ENCODE data around the gene GRIFIN.

The GRIFIN gene

GRCh38 chr7:2494191-2495130 is 18.3 kb upstream of the GRIFIN start:
- H3K4me3 ChIP-seq (ENCODE audit: low read depth in 1 of 2, low read length in 1 of 2) = no peak overlapping the region
- TF ChIP-seq, protein P1, sequence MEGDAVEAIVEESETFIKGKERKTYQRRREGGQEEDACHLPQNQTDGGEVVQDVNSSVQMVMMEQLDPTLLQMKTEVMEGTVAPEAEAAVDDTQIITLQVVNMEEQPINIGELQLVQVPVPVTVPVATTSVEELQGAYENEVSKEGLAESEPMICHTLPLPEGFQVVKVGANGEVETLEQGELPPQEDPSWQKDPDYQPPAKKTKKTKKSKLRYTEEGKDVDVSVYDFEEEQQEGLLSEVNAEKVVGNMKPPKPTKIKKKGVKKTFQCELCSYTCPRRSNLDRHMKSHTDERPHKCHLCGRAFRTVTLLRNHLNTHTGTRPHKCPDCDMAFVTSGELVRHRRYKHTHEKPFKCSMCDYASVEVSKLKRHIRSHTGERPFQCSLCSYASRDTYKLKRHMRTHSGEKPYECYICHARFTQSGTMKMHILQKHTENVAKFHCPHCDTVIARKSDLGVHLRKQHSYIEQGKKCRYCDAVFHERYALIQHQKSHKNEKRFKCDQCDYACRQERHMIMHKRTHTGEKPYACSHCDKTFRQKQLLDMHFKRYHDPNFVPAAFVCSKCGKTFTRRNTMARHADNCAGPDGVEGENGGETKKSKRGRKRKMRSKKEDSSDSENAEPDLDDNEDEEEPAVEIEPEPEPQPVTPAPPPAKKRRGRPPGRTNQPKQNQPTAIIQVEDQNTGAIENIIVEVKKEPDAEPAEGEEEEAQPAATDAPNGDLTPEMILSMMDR (IDR thresholded peaks at IDR 0.05) = no peak

DNA sequence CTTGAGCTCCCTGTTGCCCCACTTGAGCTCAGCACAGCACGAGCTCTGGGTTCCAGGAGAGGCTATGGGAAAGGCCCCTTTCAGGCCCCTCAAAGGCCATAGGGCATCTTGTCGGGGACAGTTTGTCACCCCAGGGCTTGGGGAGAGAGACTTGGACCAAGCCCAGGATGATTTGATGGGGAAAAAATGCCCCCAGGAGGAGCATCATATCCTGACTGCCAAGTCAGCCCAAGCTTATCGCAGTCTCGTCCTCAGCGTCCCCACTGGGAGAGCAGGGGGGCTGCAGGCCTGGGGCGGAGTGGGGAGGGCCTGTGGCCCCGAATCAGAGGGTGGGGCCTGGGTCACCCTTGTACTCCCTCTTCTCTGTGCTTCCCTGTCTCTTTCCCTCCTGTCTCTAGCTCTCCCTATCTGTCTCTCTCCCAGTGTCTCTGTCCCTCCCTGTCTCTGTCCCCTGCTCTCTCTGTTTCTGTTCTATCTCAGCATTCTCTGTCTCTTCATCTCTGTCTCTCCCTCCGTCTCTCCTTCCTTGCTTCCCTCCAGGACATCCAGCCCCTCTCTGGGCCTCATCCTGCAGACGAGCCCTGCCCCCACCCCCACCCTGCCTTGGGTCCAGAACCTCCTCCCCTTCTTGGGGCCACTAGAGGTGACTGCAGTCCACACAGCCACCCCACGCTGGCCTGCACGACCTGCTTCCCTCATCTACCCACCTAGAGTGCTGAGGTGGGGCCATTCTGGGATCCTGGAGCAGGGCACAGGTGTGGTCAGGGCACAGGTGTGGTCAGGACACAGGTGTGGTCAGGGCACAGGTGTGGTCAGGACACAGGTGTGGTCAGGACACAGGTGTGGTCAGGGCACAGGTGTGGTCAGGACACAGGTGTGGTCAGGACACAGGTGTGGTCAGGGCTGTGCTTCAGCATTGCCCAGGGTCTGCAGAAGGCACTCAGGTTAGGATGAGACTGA is 17.3 kb upstream of the GRIFIN start:
- Histone ChIP-seq H3K36me3 (no peaks in the 10 kb centered on the region), H3K4me3 (ENCODE audit: low read depth in 1 of 2, low read length in 1 of 2) (no peak overlapping the region), H3K27ac (no peak overlapping the region), H3K9me3 (no peaks in the 10 kb centered on the region), H3K4me1 (ENCODE audit: control insufficient read depth in 1 of 2, insufficient read depth in 1 of 2, low read depth in 1 of 2, low read length in 1 of 2) (no peaks in the 10 kb centered on the region), H3K27me3 (peaks cover 59% of the 10 kb centered on the region)
- TF ChIP-seq, protein P1 (IDR thresholded peaks at IDR 0.05) = no peak

More at GRCh38 chr7:2494191-2495130, 18.3 kb upstream of the GRIFIN start:
- no peaks in the 10 kb centered on the region for H3K9me3 ChIP-seq
- no peaks in the 10 kb centered on the region for H3K4me1 ChIP-seq (ENCODE audit: control insufficient read depth in 1 of 2, insufficient read depth in 1 of 2, low read depth in 1 of 2, low read length in 1 of 2)
- H3K36me3 ChIP-seq = no peaks in the 10 kb centered on the region
- H3K27ac ChIP-seq = no peak overlapping the region
- H3K27me3 ChIP-seq = peaks cover 63% of the 10 kb centered on the region

DNA sequence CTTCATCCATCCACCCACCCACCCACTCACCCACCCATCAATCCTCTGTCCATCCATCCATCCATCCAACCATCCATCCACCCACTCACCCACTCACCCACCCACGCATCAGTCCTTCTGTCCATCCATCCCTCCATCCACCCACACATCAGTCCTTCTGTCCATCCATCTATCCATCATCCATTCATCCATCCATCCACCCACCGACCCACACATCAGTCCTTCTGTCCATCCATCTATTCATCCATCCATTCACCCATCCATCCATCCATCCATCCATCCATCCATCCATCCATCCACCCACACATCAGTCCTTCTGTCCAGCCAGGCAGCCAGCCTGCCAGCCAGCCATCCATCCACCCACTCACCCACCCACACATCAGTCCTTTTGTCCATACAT is 15.8 kb upstream of the GRIFIN start:
- no peak overlapping the region for H3K4me3 ChIP-seq (ENCODE audit: low read depth in 1 of 2, low read length in 1 of 2)
- TF ChIP-seq, protein P1 (IDR thresholded peaks at IDR 0.05) = no peak
- no peaks in the 10 kb centered on the region for H3K36me3 ChIP-seq

DNA sequence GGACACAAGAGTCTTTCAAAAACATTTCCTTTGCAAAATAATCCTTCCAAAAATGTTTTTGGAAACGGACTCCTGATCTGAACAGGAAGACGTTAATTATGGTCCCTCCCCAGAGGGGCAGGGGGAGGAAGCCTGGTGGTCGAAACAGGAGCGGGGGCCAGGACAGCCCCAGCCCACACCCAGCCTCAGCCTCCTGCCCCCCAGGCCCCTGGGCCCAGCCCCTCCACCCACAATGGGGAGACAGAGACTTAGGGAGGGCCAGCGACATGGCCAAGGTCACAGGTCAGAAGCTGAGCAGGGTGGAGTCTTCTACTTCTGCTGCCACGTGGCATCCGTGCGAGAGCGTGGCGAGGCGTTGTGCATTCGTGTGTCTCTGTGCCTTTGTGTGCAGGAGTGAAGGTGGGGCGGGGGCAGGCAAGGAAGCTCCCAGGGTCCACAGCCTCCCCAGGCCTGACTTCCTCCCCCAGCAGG is 14.0 kb upstream of the GRIFIN start:
- TF ChIP-seq, protein P1 (IDR thresholded peaks at IDR 0.05) = no peak
- Histone ChIP-seq H3K9me3 (no peaks in the 10 kb centered on the region), H3K27me3 (peaks cover 28% of the 10 kb centered on the region), H3K27ac (no peak overlapping the region), H3K4me3 (ENCODE audit: low read depth in 1 of 2, low read length in 1 of 2) (no peak overlapping the region), H3K4me1 (ENCODE audit: control insufficient read depth in 1 of 2, insufficient read depth in 1 of 2, low read depth in 1 of 2, low read length in 1 of 2) (no peaks in the 10 kb centered on the region), H3K36me3 (no peaks in the 10 kb centered on the region)

More for the DNA sequence above, 15.8 kb upstream of the GRIFIN start:
- Histone ChIP-seq H3K27me3 (peaks cover 44% of the 10 kb centered on the region), H3K9me3 (no peaks in the 10 kb centered on the region), H3K4me1 (ENCODE audit: control insufficient read depth in 1 of 2, insufficient read depth in 1 of 2, low read depth in 1 of 2, low read length in 1 of 2) (no peaks in the 10 kb centered on the region), H3K27ac (no peak overlapping the region)

GRCh38 chr7:2488681-2489080 is 12.5 kb upstream of the GRIFIN start:
- TF ChIP-seq, protein P1 (IDR thresholded peaks at IDR 0.05) = no peak
- Histone ChIP-seq H3K27ac (no peak overlapping the region), H3K36me3 (no peaks in the 10 kb centered on the region), H3K9me3 (no peaks in the 10 kb centered on the region), H3K4me3 (ENCODE audit: low read depth in 1 of 2, low read length in 1 of 2) (no peak overlapping the region), H3K4me1 (ENCODE audit: control insufficient read depth in 1 of 2, insufficient read depth in 1 of 2, low read depth in 1 of 2, low read length in 1 of 2) (no peaks in the 10 kb centered on the region), H3K27me3 (peaks cover 16% of the 10 kb centered on the region)

Measured in neutrophil (primary cell).